Pulmonary artery endothelial cell (primary cell): ENCODE measurements around the gene P2RY12. TPM values are rescaled to one million over a fixed set of nuclear protein-coding genes. Genes with fewer than 3 reads are reported as not detected.

ENCODE experiments used
- DNase-seq: peaks from one replicate; pipeline ENCODE4 v3.0.0-alpha.2; 2011; ENCODE audit warnings: low read depth, low spot score
- total RNA-seq: library from RNA; depleted of rRNA; stranded (reverse); fragments of >200 nt; gene quantifications from 2 replicates; pipeline ENCODE4 v1.2.3, GENCODE V29; 2014

P2RY12 gene
- total RNA-seq, 1 donor from 2014 or later, result not detected

DNA sequence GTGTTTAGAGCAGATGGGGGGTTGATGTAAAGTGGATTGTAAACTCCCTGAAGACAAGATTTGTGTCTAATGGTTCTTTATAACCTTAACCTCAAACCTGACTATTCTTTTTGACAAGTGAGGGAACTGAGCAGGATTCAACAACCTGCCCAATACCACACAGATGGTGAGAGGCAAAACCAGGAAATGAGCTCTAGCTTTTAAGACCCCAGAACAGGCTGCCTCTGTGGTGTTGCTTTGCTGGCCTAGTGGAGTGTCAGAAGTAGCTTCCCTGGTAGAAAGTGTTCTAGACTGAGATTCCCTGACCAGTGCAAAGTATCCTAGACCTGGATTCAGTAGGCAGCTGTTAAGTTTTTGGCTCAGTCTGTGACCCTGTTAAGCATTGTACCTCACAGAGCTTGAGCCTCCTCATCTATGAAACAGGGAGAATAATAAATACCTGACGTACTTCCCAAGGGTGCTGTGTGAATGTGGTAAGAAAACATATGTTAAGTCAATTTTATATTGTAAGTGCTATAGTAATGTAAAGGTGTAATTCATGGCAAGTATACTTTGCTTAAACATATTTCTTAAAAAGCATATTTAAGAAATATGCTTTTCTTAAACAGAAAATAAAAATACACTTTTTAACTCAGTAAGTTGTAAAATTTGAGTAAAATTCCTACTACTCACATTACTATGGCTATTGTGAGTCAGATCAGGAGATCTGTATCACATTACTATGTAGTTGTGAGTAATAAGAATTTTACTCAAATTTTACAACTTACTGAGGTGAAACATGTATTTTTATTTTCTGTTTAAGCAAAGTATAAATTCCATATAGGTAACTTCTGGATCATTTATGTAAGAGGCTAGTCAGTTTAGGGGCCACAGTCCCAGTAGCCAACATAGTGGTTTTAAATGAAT lies 76.7 kb downstream of the P2RY12 start:
- no peak for DNase-seq

DNA sequence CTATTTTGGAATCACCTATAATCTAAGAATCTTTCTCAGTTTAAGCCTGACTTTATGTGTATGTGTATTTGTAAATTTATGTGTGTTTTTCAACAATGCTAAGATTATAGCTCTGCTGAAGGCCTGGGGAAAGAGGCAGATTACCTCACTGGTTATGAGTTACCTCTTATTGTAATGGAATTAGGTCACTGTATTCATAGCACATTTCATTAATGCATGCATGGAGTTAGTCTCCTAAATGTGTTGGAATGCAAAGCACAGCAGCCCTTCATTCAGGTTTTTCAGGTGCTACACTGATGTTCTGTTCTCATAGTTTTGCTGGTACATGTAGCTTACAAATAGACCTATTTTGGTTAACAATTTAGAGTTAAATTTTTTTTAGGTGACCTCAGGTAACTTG lies 77.4 kb downstream of the P2RY12 start:
- no peak for DNase-seq

DNA sequence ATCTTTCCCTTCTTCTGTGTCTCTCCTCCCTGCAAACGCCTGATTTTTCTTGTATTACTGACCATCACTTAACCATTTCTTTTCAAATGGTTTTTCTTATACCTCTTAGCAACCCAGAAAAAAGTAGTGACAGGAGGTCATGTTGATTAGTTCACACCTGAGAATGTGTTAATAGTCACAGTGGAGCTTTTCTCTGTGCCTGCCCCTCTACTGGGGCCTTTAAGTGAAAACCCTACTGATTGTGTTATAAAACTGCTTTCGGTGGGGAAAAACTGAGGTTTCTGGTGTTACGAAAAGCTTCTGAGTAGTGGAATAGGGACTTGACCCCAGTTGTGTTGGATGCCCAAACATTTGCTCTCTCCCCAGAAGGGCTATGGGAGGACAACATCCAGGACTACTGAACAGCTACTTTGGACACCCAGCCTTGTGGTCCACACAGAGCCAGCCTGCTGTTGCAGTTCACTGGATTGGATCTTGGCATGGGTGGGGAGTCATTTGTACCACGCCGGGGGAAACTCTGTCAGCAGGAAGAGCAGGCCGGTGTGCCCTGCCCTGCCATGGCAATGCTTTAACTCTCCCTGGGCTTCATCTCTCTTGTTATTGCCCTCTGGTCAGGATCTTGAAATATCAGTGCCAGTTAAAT lies 78.3 kb downstream of the P2RY12 start:
- no peak for DNase-seq

DNA sequence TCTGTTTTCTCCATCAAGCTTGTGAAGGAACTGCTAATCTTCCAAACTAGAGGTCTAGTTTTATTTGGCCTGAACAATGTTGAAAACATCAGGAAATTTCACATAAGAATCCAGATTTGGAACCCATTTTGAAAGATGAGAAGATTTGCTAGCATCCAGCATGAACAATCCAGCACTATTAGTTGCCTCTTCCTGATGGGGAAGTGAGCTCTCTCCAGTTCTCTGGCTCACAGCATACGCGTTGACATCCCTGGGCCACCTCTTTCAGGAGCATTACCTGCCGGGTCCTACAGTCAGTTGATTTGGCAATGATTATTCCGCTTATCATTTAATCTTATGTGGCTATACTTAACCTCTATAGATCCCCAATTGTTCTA lies 78.8 kb downstream of the P2RY12 start:
- DNase-seq, result no peak

DNA sequence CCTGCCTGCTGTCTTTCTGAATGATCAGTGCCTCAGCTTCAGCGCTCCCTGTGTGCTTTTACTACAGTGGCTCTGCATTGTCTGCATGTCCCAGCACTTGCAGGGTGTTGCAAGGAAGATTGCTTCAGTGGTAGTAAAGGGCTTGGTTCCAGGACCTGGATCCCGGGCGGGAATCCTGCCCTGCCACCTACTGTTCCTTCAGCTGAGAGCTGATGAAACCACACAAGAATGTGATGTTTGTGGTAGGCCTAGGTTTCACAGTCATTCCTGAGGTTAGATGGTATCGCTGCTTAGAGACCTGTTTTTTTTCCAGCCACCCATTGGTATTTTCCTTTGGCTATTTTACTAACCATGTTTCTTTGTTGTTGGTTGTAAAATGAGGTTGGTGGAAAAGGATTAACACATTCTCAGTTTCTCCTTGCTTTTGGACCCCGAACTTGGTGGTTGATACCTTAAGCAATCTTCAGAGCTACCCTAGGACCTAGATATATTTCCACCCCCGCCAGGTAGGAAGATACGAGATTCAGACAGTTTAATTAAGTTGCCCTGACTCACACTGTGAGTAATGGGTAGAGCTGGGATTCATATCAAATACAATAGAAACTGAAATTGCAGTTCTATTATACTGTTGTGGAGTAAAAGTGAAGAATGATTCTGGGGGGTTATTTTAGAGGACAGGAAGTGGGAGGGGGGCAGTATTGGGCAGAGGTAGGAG lies 79.3 kb downstream of the P2RY12 start:
- no peak for DNase-seq

DNA sequence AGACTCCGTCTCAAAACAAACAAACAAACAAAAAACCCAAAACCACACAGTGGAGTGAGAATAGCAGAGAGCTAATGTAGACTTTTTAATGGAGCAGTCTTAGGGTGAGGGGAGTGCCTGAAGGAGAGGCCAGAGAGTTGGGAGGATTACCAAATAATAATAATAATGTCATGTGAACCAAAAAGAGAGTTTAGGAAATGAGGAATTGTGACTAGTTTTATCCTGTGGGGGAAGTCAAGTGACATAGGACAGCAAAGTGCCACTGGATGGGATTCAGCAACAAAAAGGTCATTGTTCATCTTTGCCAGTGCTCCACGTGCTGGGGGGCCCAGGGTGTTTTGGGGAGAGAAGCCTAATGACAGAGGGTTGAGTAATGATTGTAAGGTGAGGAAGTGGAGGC lies 80.8 kb downstream of the P2RY12 start:
- no peak for DNase-seq

DNA sequence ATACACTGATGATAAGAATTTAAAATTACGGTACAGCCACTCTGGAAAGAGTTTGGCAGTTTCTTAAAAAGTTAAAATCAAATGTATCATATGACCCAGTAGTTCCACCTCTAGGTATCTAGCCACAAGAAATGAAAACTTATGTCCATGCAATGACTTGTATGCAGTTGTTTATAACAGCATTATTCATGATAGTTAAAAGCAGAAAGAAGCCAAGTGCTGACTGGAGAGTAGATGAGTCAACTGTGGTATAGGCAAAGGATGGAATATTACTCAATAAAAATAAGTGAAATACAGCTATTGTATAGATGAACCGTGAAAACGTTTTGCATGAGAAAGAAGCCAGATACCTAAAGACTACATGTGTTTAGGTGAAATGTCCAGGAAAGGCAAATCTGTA lies 82.8 kb downstream of the P2RY12 start:
- DNase-seq, result no peak

DNA sequence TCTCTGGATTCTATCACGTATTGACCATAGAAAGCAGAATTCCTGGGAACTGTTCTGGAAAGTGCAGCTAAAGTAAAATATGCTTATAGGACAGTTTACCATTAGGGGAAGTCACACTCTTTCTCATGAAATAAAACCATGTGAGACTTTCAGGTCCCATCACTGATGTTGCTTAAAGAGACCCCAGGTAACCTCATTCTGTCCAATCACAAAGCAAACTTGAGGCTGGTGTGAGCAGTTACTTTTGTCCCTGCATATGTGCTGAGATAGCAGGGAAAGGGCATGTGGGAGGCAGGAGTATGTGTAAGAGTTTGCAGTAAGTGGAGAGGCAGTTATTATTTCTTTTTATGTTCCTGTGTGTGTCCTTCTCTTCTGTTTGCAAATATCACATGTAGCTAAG lies 84.0 kb downstream of the P2RY12 start:
- DNase-seq, result no peak

DNA sequence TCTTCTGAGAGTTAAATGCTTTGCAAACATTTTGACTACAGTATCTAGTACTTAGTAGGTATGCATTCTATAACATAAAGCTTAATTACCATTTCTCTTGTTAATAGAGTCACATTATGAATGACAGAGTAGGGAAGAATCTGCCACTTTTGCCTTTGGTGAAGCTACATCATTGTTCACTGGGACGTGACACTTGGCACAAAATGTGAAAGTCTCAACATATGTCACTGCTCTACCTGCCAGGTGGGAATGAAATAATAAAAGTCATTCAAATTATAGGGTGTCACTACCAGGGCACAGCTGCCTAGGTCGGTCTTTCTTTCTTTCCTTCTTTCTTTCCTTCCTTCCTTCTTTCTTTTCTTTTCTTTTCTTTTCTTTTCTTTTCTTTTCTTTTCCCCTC lies 85.5 kb downstream of the P2RY12 start:
- no peak for DNase-seq

DNA sequence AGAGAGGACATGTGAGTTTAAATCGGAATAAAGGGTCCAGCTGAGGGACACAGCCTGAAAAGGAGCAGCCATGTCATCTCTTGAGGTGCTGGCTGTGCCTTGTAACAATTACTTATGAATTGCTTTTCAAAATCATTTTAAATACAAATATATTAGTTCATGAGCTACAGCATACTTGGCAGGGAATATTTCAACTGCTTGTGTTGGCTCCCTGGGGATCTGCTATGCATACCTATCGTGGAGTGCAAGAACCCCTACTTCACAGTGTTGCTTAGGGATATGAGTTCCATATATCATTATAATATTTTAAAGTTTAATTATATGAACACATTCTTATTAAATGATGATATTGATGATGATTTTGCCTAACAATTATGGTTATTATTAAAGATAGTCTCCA lies 87.1 kb downstream of the P2RY12 start:
- DNase-seq, result no peak

DNA sequence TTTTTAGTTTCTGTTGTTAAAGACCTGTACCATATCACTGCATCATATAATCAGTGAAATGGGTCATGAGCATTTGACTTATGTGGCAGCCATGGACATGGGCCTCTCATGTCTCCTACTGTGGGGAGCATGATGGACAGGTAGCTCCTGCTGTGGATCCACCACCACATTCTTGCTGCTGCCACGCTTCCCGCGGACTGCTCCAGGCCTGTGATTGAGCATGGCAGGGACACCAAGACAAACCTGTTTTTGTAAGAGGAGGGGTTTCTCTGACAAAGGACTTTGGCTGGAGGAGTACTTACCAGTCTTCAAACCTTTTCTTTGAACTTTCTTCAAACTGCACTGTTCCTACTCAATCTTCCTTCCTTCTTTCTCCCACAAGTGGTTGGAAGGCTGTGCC lies 88.3 kb downstream of the P2RY12 start:
- no peak for DNase-seq

DNA sequence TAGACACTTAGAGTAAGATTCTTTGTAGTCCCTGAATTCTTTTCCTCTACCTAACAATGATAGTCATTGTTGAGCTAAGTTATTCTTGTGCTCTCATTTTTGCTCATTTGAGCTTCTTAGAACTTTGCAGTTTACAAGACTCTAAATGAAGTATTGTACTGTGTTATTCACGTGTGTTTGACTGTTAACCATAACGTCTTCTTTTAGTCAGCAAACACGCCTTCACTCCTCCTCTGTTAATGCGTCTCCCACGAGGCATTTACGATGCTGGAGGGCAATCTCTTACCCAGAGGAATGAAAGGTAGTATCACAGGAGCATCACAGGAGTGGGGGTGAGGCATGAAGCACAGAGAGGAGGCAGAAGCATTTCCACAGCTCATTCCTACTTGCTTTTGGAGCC lies 91.4 kb downstream of the P2RY12 start:
- no peak for DNase-seq

DNA sequence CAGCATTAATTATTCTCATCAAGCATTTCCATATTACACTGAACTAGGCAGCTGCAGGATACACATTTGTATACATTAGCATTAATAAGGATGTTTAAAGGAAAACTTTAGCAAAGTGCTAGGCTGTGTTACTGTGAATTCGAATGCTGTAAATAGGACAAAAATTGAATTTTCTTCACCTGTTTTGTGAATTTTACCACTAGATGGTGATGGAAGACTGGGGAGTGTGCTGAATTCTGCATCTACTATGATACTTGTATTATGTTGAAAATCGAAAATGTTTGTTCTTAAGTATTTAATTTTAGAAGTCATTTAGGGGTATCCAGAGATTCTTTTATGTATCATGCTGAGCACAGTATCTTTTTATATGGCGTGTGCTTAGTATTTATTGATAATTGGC lies 93.9 kb downstream of the P2RY12 start:
- DNase-seq, result no peak

DNA sequence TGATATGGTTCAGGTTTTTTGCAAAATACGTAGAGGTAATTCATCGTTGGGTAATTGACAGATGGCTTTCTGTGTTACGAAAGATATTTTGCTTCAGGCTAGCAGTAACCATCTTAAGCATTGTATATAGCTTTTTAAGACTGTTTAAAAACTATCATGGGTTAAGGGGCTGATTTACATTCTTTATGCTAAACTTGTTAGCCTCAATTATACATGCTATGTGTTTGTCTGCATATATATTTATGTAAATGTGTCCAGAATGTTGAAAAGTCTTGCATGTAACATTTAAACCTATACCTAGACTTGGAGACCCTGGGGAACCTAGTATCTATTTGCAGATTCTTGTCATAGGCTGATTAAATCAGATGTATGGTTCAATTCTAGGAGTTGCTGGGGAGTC lies 95.1 kb downstream of the P2RY12 start:
- DNase-seq, result no peak

Other genes starting within 250 kb of the P2RY12 start
- gene GPR171, start 181.5 kb downstream of the P2RY12 start, total RNA-seq, result not detected in 2 replicates
- gene P2RY14, start 106.2 kb downstream of the P2RY12 start, total RNA-seq, result not detected in 2 replicates
- gene GPR87, start 67.9 kb downstream of the P2RY12 start, total RNA-seq, result 0.07 TPM in 1 of 2 replicates, not detected in the other
- not detected in 2 replicates for gene P2RY13, start 55.2 kb downstream of the P2RY12 start, total RNA-seq
- not detected in 2 replicates for gene IGSF10, start 76.3 kb upstream of the P2RY12 start, total RNA-seq